GM04504 (cell line): ENCODE data around the gene OGFOD1.
A peak's percentile ranks its signal among the peaks of the same experiment; 100 is the strongest.

ENCODE experiments used
- DNase-seq: peaks from one replicate; pipeline ENCODE4 v3.0.0-alpha.2; 2012; ENCODE audit warnings: low read depth

OGFOD1 gene

DNA sequence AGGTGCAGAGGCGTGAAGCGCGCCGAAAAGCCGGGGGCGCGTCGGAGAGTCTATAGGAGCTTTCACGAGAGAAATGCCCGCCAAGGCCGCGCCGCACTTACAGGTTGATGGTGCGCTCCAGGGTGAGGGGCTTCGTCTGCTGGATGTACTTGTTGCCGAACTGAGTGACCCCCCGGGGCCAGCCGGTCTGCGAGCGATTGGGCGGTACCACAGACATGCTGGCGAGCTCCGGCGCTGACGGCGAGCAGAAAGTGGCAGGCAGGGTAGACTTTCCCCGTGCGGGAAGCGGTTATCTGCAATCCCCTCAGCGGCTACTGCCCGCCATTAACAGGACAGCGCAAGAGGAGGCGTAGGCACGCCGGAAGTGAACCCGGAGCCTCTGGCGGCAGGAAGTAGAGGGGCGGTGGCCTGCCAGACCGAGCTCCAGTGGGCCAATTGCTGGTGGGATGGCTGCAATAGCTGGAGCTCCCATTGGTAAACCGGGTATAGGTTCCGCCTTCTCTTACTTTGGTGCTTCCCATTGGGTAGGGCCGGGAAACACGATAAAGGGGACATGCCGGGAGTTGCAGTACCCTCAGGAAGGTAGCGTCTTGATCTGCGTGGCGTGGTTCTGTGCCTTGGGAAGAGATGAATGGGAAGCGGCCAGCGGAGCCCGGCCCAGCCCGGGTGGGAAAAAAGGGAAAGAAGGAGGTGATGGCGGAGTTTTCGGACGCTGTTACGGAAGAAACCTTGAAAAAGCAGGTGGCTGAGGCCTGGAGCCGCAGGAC, at the start of gene OGFOD1, which contains the start of gene NUDT21:
Gene OGFOD1, plus strand, starts transcription at position 569 of the 767 bp plus-strand sequence. Its CDS starts 59 bp downstream, at position 628.
Gene NUDT21, minus strand, starts transcription at position 347 of the 767 bp plus-strand sequence. Its CDS starts 130 bp downstream, at position 217.
- DNase-seq, result peak; percentile 96

DNA sequence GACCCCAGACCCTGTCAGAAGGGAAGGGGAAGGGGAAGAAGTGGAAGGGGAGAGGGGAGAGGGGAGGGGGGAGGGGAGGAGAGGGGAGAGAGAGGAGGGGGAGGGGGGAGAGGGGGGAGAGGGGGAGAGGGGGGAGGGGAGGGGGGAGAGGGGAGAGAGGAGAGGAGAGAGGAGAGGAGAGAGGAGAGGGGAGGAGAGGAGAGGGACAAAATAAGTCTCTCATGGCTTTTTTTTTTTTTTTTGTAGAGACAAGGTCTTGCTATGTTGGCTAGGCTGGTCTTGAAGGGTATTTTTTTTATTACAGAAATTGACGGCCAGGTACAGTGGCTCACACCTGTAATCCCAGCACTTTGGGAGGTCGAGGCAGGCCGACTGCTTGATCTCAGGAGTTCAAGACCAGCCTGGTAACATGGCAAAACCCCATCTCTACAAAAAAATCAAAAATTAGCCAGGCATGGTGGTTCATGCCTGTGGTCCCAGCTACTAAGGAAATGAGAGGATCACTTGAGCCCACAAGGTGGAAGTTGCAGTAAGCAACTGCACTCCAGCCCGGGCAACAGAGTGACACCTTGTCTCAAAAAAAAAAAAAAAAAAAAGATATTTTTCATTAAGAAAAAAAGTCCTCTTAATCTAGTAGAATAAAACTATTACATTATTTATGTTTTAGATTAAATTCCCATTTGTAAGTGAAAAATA, 45.2 kb upstream of the OGFOD1 start:
- no peak for DNase-seq

DNA sequence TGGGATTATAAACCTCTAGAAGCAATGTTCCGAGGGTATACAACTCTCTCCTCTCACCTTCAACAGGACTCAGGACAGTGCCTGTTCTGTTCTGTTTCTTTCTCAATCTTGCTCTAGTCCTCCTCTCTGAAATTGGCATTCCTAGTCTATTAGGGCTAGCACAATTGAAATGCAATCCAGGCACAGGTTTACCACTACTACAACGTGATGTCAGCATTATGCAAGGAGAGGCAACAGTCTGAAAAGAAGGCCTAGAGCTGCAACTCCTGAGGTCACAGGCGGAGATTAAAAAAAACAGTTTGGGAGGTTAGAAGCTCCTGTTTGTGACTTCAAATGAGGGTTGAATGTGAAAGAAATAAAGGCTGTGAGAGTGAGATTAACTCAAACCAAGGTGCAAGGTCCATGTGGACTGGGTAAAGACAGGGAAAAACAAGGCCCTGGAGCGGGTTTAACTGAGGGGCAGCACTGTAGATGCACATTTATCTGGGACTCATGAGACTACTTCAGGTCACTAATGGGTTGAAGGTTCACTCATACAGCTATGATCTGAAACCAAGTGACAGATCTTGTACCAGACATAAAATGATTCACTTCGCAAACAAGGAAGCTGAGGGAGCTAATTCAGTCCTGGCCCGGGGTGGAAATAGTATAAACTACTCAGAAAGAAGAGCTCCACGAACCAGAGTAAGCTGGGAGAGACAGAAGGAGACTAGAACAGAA, 42.8 kb upstream of the OGFOD1 start:
- DNase-seq, result no peak

DNA sequence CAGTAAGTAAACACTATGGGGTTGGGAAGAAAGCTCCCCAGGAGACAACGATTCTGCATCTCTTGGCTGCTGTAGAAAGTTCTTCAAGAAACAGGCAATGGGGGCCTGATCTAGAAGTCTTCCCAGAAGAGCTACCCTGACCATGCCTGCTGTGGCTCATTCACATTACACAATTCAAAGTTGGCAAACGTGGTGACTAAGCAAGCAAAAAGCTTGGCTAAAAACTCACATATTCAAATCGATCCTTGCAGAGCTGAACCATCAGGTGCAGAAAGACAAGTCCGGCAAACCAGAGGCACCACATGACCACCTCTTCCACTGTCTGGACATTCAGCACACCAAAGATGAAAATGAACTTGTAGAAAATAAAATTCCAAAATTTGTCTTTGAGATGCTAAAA, 42.2 kb upstream of the OGFOD1 start:
- DNase-seq, result no peak

DNA sequence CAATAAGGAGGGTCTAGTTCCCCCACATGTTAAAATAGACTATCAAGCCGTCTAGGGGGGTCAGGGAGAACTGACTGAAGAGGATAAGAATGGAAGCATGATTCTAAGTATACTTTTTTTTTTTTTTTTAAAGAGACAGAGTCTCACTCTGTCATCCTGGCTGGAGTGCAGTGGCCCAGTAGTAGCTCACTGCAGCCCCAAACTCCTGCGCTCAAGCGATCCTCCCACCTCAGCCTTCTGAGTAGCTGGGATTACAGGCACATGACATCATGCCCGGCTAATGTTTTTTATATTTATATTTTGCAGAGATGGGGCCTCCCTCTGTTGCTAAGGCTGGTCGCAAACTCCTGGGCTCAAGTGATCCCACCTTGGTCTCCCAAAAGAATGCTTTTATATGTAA, 40.2 kb upstream of the OGFOD1 start:
- DNase-seq, result no peak

DNA sequence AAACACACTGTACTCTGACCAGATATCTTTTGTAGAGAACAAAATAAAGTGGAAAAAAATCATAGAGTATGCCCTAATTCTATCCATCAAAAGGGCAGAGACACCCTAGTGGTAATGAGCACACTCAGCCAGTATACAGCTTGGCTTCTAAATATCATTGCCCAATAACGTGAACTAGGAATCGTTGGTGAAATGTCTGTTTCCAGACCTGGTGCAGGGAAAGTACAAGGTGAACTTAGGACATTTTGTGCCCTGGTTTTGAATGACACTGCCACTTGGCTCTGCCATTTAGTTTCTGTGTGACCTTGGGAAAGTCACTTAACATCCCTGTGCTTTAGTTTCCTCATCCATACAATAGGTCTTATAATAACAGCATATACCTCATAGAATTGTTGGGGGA, 39.7 kb upstream of the OGFOD1 start:
- no peak for DNase-seq

DNA sequence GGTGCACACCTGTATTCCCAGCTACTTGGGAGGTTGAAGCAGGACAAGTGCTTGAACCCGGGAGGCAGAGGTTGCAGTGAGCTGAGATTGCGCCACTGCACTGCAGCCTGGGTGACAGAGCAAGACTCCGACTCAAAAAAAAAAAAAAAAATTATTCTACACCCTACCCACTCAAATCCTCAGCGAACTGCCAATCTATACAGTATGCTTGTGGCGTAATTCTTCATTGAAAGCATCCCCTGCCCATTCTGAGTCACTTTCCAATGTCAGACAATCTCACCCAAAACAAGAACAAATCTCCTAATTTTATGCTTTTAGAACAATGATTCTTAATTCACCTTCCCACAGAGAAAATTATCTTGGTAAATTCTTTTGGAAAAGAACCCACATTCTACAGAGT, 38.0 kb upstream of the OGFOD1 start:
- no peak for DNase-seq

DNA sequence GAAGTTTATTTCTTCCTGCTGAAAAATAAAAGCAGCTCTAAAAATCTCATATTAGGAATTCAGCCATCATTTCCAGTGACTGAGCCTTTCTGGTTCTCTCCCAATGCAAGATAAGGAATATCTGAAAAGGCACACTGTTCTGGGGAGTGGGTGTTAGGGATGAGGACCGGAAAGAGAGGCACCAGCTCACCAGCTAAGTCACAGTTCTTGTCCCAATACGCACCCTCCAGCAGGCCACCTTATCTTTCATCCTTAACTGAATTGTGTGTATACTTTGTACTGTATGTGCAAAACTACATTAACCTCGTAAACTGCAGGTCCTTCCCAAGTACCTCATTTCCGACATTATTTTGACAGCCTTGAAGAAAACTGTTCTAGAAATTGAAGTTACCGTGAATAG, 37.0 kb upstream of the OGFOD1 start:
- DNase-seq, result no peak

DNA sequence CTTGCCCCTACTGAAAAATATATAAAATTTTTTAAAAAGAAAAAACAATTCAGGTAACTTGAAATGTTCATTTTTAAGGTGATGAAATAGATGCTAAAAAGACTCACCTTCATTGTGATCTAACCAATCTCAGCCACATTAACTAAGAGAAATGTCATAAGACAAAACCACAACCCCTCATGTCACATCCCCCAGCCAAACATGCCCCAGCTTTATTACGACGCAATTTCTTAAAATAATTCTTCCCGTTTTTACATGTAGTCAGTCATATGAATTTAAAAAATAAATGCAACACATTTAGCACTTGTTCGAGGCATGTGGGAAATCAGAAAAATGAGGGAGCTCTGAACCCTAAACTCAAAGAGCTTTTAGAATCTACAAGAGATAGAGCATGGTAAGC, 35.5 kb upstream of the OGFOD1 start:
- no peak for DNase-seq

DNA sequence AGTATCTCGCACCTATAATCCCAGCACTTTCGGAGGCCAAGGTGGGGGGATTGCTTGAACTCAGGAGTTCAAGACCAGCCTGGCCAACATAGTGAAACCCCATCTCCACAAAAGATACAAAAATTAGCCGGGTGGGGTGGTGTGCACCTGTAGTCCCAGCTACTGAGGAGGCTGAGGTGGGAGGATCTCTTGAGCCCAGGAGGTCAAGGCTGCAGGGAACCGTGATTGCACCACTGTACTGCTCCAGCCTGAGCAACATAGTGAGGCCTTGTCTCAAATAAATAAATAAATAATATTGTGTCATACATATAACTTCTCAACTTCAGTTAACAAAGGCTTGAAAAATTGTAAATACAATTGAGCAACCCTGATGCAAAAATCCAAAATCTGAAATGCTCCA, 34.2 kb upstream of the OGFOD1 start:
- no peak for DNase-seq

DNA sequence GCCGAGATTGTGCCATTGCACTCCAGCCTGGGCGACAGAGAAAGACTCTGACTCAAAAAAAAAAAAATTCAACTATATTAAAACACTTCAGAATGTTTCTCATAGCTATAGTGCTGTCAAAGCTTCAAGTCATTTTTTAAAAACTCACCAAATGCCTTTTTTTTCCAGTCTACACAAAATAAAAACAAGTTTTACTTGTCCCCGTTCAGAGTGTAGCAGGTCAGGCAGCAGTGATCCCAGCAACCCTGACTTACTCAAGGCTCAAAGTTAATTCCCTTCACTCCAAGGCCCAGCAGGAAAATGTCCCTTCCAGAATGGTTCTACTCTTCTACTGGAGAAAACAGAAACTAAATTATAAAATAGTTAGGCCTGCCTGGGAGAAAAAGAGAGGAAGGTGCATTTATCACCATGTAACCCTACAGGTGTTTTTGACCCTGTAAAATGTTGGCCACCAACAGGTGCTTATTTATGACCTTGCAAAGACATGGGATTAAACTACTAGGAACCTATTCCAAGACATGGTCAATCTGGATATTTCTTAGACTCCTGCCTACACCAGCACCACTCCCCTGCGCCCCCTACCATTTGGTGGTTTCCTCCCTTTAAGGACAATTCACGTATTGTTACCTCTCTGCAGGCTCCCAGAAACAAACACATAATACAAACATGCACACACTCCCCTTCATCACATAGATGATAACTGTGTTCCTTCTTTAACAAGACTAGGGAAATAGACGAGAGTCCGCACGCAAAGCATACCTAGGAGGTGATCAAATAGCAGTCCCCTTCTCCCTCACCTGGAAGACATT, 31.4 kb upstream of the OGFOD1 start:
- no peak for DNase-seq

DNA sequence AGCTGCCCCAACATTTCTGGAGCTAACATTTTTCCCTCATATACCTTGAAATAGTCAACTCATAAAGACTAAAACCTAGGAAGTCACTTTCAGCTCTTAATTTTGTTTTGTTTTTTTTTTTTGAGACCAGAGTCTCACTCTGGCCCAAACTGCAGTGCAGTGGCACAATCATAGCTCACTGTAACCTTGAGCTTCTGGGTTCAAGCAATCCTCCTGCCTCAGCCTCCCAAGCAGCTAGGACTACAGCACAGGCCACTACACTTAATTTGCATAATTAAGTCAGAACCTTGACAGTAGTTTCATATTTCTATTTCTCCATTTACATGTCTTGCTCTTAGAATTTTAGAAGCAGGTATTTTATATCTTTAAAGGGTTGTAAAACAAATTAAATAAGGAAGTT, 30.7 kb upstream of the OGFOD1 start:
- DNase-seq, result no peak

DNA sequence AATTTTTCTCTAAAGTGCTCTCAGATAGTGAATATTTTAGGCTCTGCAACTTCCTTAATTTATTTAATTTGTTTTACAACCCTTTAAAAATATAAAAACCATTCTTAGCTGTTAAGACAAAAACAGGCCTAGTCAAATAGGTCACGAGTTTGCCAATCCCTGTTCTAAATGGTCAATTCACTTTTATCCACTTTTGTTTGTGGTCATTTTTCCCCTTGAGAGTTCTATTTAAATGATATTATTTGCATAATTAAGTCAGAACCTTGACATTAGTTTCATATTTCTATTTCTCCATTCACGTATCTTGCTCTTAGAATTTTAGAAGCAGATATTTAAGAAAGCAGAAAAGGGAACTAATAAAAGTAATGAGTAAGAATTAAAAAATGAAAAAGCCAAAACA, 30.0 kb upstream of the OGFOD1 start:
- DNase-seq, result no peak

DNA sequence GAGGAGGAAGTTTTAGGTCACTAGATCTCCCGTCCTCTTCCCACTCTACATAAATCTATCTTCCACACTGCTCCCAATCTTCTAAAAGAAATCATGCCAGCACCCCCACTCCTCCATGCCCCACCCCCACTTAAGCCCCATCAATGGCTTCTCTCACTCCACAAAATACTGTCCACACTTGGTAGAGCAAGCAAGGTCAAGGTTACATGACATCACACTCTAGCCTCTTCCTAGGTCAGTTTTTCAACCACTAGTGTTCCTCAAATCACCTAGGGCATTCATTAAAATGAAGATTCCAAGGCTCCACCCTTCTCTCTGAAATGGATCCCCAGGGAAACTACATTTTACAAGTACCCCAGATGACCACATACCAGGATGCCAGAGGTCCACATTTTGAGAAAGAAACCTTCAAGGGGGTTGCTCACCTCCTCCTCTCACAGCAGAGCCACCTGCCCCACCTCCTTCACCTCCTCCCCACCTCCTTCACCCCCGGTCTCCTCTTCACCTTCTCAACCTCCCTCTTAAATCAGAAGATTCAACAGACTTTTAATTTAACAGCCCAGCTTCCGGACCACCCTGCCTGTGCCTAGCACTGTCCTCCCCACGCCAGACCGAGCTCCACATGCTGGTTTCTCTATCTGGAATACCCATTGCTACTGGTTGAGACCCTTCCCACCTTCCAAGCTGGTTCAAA, 29.2 kb upstream of the OGFOD1 start:
- no peak for DNase-seq

DNA sequence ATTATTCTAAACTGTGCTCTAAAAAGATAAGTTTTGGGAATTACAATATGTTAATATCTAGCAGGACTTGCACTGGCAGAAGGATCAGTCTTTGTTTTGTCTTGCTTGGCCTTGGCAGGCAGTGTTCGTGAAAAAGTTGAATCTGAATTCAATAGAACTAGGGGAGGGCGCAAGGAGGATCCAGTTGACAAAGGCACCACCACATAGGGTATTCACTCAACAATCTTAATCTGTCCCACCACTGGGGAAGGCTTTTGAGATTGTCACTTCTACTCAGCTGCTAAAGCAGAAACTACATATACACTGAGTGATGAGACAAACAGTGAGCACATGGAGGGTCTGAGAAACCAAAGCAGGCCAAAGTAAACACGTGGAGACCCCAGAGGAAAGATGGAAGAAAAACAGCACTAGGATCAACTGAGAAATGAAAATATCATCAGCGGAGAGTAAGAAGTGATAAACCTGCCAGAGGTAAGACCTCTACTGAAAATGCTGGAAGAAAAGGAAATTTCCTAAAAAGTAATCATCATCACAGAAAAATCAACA, 28.4 kb upstream of the OGFOD1 start:
- no peak for DNase-seq

DNA sequence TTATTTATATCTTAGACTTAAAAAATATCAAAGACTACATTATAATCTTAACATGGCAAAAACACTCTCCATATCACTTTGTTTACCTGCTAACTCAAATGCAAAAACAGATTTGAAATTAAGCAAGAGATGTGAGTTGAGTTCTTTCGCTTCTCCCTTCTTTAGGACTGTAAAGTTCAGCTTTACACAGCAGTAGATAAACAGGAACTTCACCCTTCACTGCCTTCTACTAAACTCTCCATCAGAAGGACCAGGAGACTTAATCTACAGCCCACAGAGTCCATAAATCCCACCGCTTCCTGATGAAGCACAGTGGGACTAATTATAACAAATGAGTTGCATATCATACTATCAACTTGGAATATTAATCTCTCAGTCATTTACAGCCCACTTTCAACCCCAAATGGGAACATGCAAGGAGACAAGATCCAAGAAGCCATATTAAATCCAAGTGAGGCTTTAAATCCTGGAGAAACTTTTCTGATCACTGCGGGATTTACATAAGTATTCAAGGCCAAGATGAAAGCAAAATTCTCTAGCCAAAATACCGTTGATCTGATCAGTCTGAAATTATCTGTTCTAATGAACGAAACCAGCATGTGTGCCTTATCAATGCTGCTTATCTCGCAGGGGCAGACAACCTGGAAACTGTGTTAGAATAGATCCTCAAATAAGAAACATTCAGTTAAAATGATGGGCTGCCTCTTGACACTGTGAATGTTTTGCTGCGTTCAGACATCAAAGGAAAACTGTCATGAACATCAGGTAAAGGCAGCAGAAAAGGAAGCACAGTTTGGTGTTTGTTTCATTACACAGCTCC, 27.6 kb upstream of the OGFOD1 start:
- no peak for DNase-seq

DNA sequence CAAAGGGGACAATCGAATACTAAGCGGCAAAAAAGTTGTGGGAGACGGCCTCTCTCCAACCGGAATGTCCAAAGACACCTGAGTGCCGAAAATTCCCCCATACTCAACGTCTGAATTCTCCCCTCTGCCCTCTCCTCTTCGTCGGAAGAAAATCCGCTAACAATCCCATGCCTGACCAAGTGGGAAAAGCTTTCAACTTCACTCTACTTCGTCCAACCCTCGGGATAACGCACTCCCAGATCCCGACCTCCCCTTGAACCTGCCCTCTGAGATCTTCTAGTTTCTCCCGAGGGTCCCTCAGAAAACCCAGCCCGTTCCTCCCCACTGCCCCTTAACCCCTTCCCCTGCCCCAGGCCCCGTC, 27.0 kb upstream of the OGFOD1 start:
- no peak for DNase-seq

DNA sequence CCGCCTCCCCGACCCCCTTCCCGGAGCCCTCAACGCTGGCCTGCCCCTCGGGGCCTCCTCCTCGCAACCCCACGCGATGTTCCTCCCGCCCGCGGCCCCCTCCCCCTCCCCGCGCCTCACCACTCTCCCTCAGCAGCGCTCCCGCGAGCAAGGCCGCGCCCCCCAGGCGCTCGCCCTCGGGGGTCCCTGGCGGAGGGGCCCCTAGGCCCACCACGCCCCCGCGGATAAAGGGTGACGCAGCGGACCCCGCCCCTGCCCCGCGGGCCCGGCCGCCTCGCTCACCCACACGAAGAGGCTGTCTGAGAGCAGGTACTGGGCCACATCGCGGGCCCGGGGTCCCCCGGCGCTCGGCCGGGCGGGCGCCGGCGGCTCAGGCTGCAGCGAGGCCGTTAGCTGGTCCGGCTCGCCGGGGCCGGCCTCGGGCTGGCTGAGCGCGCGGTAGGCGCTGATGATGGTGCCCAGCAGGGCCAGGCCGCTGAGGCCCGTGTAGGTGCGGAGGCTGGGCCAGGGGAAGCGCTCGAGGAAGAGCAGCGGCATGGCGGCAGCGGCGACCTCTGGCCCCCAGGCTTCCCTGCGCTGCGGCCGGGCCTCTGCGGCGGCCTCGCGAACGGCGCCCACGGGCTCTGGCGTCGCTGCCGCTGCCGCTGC, 26.4 kb upstream of the OGFOD1 start:
- DNase-seq, result no peak

DNA sequence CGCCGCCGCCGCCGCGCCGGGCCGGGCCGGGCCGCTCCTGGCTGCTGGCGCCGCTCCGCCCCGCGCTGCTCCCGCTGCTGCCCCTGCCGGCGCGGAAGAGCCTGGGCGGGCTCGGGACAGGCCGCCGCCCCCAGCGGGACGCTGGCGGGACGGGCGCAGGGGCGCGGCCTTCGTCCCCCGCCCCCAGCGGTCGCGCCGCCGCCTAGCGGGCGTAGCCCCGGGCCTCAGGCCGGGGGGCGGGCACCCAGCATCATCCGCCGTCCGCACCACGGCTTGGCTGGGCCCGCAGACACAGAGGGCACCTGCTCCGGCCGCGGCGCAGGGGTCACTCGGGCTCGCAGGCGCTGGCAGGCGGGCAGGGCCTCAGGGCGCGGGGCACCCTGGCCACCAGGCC, 25.9 kb upstream of the OGFOD1 start, which contains the start of gene AMFR:
Gene AMFR, minus strand, starts transcription at position 107 of the 394 bp plus-strand sequence. CDS start 218 bp downstream, outside the sequence.
- peak; percentile 78 for DNase-seq

DNA sequence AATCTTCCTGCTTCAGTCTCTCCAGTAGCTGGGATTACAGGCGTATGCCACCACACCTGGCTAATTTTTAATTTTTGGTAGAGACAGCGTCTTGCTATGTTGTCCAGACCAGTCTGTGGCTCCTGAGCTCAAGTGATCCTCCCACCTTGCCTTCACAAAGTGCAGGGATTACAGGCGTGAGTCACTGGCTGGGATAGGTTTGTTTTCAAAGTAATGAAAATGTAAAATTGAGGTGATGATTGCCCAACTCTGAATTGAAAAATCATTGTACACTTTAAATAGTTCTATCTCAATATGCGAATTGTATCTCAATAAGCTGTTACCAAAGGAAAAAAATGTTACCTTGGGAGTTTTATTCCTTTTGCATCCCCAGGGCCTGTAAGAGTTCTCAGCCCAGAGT, 24.8 kb upstream of the OGFOD1 start:
- DNase-seq, result no peak
